ENCODE data around the gene PTDSS2.

GRCh38 chr11:469684-470560 lies 19.8 kb downstream of the PTDSS2 start:
- TF ChIP-seq, protein P1, sequence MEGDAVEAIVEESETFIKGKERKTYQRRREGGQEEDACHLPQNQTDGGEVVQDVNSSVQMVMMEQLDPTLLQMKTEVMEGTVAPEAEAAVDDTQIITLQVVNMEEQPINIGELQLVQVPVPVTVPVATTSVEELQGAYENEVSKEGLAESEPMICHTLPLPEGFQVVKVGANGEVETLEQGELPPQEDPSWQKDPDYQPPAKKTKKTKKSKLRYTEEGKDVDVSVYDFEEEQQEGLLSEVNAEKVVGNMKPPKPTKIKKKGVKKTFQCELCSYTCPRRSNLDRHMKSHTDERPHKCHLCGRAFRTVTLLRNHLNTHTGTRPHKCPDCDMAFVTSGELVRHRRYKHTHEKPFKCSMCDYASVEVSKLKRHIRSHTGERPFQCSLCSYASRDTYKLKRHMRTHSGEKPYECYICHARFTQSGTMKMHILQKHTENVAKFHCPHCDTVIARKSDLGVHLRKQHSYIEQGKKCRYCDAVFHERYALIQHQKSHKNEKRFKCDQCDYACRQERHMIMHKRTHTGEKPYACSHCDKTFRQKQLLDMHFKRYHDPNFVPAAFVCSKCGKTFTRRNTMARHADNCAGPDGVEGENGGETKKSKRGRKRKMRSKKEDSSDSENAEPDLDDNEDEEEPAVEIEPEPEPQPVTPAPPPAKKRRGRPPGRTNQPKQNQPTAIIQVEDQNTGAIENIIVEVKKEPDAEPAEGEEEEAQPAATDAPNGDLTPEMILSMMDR (IDR thresholded peaks at IDR 0.05), result peak in 3 of 6 experiments; percentile 37 to 39 (median 38)
- no peak for TF ChIP-seq POLR2A (IDR thresholded peaks at IDR 0.05)

Data from Peyer's patch (tissue), 4 donors.